Hepatocyte (in vitro differentiated cells): ENCODE data around the gene PTPRK. TPM values are rescaled to one million over a fixed set of nuclear protein-coding genes. Genes with fewer than 3 reads are reported as not detected.

Experiments
- DNase-seq: peaks from one replicate; pipeline ENCODE4 v3.0.0-alpha.2; 2016; ENCODE audit warnings: low spot score
- H2AFZ ChIP-seq: fragments of 200-600 bp; sonication (generic); 2 replicates; pipeline ENCODE4 v1.6.0; 2016; ENCODE audit warnings: antibody characterized with exemption, mild to moderate bottlenecking
- H3K27ac ChIP-seq: fragments of 200-600 bp; sonication (generic); 2 replicates; pipeline ENCODE4 v1.5.1; 2016; ENCODE audit warnings: mild to moderate bottlenecking
- H3K27me3 ChIP-seq: fragments of 200-600 bp; sonication (generic); 2 replicates; pipeline ENCODE4 v1.6.1; 2016
- H3K36me3 ChIP-seq: fragments of 200-600 bp; sonication (generic); replicated peaks from 2 replicates; pipeline ENCODE4 v1.5.1; 2016; ENCODE audit warnings: low read depth; ENCODE audit not compliant: insufficient read depth
- H3K4me1 ChIP-seq: fragments of 200-600 bp; sonication (generic); 2 replicates; pipeline ENCODE4 v1.5.1; 2016; ENCODE audit warnings: mild to moderate bottlenecking, moderate library complexity; ENCODE audit not compliant: insufficient read depth
- H3K4me2 ChIP-seq: fragments of 200-600 bp; sonication (generic); 2 replicates; pipeline ENCODE4 v1.6.0; 2016
- H3K4me3 ChIP-seq: fragments of 200-600 bp; sonication (generic); 2 replicates; pipeline ENCODE4 v1.5.1; 2016; ENCODE audit warnings: mild to moderate bottlenecking
- H3K79me2 ChIP-seq: fragments of 200-600 bp; sonication (generic); 2 replicates; pipeline ENCODE4 v1.6.0; 2017; ENCODE audit warnings: mild to moderate bottlenecking
- H3K9me2 ChIP-seq: fragments of 200-600 bp; sonication (generic); replicated peaks from 2 replicates; pipeline ENCODE4 v1.6.0; 2017; ENCODE audit warnings: mild to moderate bottlenecking; ENCODE audit not compliant: insufficient read depth
- H3K9me3 ChIP-seq: fragments of 200-600 bp; sonication (generic); 2 replicates; pipeline ENCODE4 v1.5.1; 2016; ENCODE audit warnings: low read depth, mild to moderate bottlenecking
- H4K20me1 ChIP-seq: fragments of 200-600 bp; sonication (generic); 2 replicates; pipeline ENCODE4 v1.6.0; 2016; ENCODE audit warnings: mild to moderate bottlenecking; ENCODE audit not compliant: insufficient read depth, poor library complexity, severe bottlenecking
- EZH2 ChIP-seq: fragments of 200-600 bp; sonication (generic); IDR thresholded peaks from 2 replicates; pipeline ENCODE4 v1.6.1; 2016; ENCODE audit warnings: antibody characterized with exemption, mild to moderate bottlenecking, borderline replicate concordance
- EZH2phosphoT487 ChIP-seq: fragments of 200-600 bp; sonication (generic); IDR thresholded peaks from one replicate; pipeline ENCODE4 v1.6.1; 2018; ENCODE audit warnings: antibody characterized with exemption, mild to moderate bottlenecking, low read depth, moderate library complexity; ENCODE audit not compliant: unreplicated experiment, severe bottlenecking
- WGBS: methylation state at CpG from one replicate; pipeline ENCODE4 v1.1.6; 2016; ENCODE audit warnings: low lambda C conversion rate; ENCODE audit errors: missing lambda C conversion rate; 5-methylcytosine and 5-hydroxymethylcytosine counted together
- polyA plus RNA-seq: library from polyadenylated mRNA; unstranded; fragments of >200 nt; fragmentation: Nextera tagmentation; extraction: Ambion mirVana; gene quantifications from 2 replicates; pipeline ENCODE4 v1.2.1, GENCODE V29; 2016
- total RNA-seq: library from RNA; depleted of rRNA; stranded (reverse); fragments of >200 nt; gene quantifications from 2 replicates; pipeline ENCODE4 v1.2.3, GENCODE V29; 2014
- TF ChIP-seq, protein P1 (sequence below): fragments of 200-600 bp; sonication (generic); IDR thresholded peaks from 2 replicates; pipeline ENCODE4 v1.5.1; 2016; ENCODE audit warnings: antibody characterized with exemption, mild to moderate bottlenecking; ENCODE audit not compliant: poor library complexity

PTPRK gene
- total and polyA plus RNA-seq, 2 experiments from 2014 or later, result 42.0 to 80.2 TPM

GRCh38 chr6:128276311-128276710 is 244.1 kb downstream of the PTPRK start:
- H3K4me1 ChIP-seq, result no peaks in the 10 kb centered on the region
- DNase-seq, result no peak
- no peak overlapping the region for H3K4me3 ChIP-seq
- H3K4me2 ChIP-seq, result no peak overlapping the region
- H3K79me2 ChIP-seq, result peaks cover 13% of the 10 kb centered on the region
- H3K27me3 ChIP-seq, result no peaks in the 10 kb centered on the region
- H3K9me3 ChIP-seq, result no peaks in the 10 kb centered on the region
- no peak overlapping the region for H3K27ac ChIP-seq
- H3K9me2 ChIP-seq, result no peaks in the 10 kb centered on the region
- no peak overlapping the region for H2AFZ ChIP-seq
- TF ChIP-seq EZH2phosphoT487, result peak; percentile 82
- TF ChIP-seq EZH2, result no peak
- H4K20me1 ChIP-seq, result peaks cover 3% of the 10 kb centered on the region
- no peaks in the 10 kb centered on the region for H3K36me3 ChIP-seq

DNA sequence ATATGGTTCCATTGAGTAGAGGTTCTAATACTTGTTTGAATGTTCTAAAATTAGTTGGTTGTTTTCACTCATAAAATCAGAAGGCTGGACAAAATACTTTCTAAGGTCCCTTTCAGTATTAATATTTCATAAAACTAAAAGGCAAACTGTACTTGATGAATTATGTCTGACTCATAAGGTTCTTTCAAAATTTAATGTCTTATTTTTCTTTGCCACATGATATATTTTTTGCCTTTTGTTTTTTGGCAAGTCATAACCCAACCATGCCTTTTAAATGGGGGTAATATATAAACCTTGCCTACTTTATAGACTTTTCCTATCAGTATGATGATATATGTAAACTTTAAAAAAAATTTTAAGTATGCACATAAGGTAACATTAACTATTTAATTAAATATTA is 244.7 kb downstream of the PTPRK start:
- Histone ChIP-seq H3K4me2 (no peak overlapping the region), H3K27ac (no peak overlapping the region), H3K4me1 (no peaks in the 10 kb centered on the region), H3K9me3 (no peaks in the 10 kb centered on the region), H2AFZ (no peak overlapping the region), H3K79me2 (peaks cover 19% of the 10 kb centered on the region), H3K27me3 (no peaks in the 10 kb centered on the region), H3K9me2 (no peaks in the 10 kb centered on the region), H3K36me3 (no peaks in the 10 kb centered on the region), H3K4me3 (no peak overlapping the region), H4K20me1 (peaks cover 3% of the 10 kb centered on the region)
- DNase-seq, result no peak
- TF ChIP-seq EZH2phosphoT487 (no peak), EZH2 (no peak)
- TF ChIP-seq, protein P1, sequence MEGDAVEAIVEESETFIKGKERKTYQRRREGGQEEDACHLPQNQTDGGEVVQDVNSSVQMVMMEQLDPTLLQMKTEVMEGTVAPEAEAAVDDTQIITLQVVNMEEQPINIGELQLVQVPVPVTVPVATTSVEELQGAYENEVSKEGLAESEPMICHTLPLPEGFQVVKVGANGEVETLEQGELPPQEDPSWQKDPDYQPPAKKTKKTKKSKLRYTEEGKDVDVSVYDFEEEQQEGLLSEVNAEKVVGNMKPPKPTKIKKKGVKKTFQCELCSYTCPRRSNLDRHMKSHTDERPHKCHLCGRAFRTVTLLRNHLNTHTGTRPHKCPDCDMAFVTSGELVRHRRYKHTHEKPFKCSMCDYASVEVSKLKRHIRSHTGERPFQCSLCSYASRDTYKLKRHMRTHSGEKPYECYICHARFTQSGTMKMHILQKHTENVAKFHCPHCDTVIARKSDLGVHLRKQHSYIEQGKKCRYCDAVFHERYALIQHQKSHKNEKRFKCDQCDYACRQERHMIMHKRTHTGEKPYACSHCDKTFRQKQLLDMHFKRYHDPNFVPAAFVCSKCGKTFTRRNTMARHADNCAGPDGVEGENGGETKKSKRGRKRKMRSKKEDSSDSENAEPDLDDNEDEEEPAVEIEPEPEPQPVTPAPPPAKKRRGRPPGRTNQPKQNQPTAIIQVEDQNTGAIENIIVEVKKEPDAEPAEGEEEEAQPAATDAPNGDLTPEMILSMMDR, result no peak

GRCh38 chr6:128275030-128275429 is 245.4 kb downstream of the PTPRK start:
- no peaks in the 10 kb centered on the region for H3K4me1 ChIP-seq
- H3K4me3 ChIP-seq, result no peak overlapping the region
- no peak overlapping the region for H2AFZ ChIP-seq
- H3K36me3 ChIP-seq, result no peaks in the 10 kb centered on the region
- H3K9me3 ChIP-seq, result no peaks in the 10 kb centered on the region
- DNase-seq, result no peak
- H3K27ac ChIP-seq, result no peak overlapping the region
- no peaks in the 10 kb centered on the region for H3K9me2 ChIP-seq
- peaks cover 23% of the 10 kb centered on the region for H3K79me2 ChIP-seq
- no peak for TF ChIP-seq EZH2phosphoT487
- TF ChIP-seq, protein P1, result no peak
- no peak for TF ChIP-seq EZH2
- peaks cover 3% of the 10 kb centered on the region for H4K20me1 ChIP-seq
- no peak overlapping the region for H3K4me2 ChIP-seq
- H3K27me3 ChIP-seq, result no peaks in the 10 kb centered on the region
- WGBS, result 52% methylated on average over 1 of the region's 1 CpG

DNA sequence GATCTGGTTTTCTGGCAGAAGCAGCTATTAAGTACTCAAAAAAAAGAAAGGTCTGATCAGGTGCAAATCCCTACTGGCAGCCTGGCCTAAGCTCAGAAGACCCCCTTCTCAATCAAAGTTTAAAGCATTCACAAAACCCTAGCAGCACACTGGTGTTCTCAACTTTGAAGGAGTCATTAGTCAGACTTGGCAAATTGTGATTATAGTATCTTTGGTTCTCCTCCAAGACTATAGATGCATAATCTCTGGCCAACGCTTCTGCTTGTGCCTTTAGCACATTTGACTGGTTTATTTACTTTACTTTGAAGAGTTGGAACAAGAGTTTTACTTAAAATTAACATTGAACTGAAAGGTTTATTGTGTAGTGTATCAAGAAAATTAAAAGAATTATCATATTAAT is 248.9 kb downstream of the PTPRK start:
- Histone ChIP-seq H3K9me3 (no peaks in the 10 kb centered on the region), H2AFZ (no peak overlapping the region), H4K20me1 (peaks cover 4% of the 10 kb centered on the region), H3K79me2 (peaks cover 34% of the 10 kb centered on the region), H3K4me3 (no peak overlapping the region), H3K27me3 (no peaks in the 10 kb centered on the region), H3K36me3 (no peaks in the 10 kb centered on the region), H3K9me2 (no peaks in the 10 kb centered on the region), H3K4me2 (no peak overlapping the region), H3K27ac (no peak overlapping the region), H3K4me1 (no peaks in the 10 kb centered on the region)
- TF ChIP-seq EZH2, result no peak
- TF ChIP-seq EZH2phosphoT487, result no peak
- no peak for DNase-seq
- WGBS, result 50% methylated on average over 1 of the region's 1 CpG
